ENCODE results near the gene SLC16A9. TPM values are rescaled to one million over a fixed set of nuclear protein-coding genes. Genes with fewer than 3 reads are reported as not detected.

SLC16A9 gene
- total RNA-seq, 4 donors from 2014 or later: 0.17 to 0.82 (median 0.39) TPM

DNA sequence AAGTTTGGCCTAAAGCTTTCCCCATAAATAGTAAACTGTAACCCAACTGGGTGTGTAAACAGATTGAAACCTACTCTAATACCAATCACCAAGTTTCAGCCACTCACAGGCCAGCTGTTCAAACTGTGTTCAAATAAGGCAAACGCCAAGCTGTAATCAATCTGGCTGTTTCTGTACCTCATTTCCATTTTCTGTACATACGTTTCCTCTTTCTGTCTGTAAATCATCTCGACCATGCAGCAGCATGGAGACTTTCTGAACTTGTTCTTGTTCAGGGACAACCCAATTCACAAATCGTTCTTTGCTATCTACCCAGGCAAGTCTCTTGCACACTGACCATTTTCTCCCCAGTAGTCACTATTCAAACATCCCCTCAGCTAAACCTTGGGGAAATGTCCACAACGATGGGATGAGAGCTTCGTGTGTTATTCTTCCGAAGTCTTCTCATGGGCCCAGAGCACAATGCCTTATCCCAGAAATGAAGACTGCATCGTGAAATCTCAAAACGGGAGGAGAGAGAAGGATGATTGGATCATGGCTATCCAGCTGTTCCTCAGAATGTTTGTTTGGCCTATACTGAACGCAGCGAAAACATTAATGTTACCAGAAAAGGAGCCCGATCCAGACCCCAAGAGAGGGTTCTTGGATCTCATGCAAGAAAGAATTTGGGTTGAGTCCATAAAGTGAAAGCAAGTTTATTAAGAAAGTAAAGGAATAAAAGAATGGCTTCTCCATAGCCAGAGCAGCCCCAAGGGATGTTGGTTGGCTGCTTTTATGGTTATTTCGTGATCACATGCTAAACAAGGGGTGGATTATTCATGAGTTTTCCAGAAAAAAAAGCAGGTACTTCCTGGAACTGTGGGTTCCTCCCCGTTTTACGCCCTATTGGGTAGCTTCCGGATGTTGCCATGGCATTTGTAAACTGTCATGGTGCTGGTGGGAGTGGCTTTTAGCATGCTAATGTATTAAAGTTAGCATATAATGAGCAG is 86.2 kb downstream of the SLC16A9 start:
- TF ChIP-seq, protein P1, sequence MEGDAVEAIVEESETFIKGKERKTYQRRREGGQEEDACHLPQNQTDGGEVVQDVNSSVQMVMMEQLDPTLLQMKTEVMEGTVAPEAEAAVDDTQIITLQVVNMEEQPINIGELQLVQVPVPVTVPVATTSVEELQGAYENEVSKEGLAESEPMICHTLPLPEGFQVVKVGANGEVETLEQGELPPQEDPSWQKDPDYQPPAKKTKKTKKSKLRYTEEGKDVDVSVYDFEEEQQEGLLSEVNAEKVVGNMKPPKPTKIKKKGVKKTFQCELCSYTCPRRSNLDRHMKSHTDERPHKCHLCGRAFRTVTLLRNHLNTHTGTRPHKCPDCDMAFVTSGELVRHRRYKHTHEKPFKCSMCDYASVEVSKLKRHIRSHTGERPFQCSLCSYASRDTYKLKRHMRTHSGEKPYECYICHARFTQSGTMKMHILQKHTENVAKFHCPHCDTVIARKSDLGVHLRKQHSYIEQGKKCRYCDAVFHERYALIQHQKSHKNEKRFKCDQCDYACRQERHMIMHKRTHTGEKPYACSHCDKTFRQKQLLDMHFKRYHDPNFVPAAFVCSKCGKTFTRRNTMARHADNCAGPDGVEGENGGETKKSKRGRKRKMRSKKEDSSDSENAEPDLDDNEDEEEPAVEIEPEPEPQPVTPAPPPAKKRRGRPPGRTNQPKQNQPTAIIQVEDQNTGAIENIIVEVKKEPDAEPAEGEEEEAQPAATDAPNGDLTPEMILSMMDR (IDR thresholded peaks at IDR 0.05; ENCODE audit: low read depth): no peak

DNA sequence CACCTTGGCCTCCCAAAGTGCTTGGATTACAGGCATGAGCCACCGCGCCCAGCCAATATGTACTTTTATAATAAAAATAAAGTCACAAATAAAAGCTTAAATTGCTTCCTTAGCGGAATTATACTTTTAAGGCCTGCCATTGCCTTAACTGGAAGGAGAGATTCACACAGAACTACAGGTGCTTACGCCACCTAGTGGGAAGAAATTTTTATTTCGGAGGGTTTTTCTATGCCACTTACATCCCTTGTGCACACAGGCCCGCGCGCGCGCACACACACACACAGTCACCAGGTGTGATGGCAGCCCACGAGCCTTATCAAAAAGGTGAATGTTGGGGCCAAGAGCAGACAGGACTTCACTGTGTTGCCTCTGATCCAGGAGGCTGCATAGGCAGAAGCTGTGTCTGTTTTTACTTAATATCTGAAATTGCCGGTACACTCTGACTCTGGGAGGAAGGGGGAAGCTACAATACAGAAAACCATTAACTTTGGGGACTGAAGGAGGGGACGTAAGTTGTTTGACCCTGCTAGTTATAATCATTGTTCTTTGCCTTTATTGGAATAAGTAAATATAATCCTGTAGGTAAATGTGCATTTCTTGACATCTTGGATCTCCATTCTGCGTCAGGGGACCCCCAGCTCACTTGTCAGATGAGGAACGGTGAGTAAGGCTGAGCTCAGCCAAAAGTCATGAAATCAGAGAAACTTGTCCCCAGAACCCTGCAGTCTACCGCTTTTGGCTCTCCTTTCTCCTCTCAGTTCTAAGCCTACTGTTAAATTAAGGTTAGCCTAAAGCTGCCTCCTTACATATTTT is 87.1 kb downstream of the SLC16A9 start:
- TF ChIP-seq, protein P1 (IDR thresholded peaks at IDR 0.05; ENCODE audit: low read depth): no peak

DNA sequence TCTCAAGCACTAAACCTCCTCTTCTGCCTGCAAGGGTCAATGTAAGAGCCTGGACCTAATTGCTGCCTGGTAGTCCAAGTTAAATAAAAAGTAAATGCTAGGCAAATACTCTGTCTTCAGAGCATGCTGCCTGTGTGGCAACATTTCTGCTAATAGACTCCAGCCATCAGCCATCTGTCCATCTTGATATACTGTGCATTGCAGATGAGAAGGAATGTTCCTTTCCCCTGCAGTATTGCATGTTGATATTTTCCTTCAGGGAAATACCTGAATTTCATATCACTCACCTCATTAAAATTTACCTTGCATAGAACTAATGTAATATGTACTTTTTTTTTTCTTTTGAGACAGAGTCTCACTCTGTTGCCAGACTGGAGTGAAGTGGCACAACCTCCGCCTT is 87.9 kb downstream of the SLC16A9 start:
- TF ChIP-seq, protein P1 (IDR thresholded peaks at IDR 0.05; ENCODE audit: low read depth): no peak

DNA sequence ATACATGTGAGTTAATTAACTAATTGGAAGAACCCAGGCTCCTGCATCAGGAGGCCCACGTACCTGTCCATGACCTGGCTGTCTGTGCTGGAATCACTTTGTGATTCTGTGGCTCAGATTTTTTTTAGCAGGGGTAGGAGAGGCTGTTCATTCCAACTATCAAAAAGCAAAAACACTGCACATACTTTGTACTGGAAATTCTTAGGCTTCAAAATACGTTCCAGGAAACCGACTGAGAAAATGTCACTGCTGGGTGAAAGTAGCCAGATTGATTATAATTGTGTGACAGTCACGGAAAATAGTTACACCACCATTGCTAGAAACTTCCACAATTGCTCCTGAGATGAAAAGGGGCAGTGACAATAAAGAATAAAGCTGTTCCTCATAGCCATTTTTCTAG is 91.0 kb downstream of the SLC16A9 start:
- TF ChIP-seq, protein P1 (IDR thresholded peaks at IDR 0.05; ENCODE audit: low read depth): no peak

DNA sequence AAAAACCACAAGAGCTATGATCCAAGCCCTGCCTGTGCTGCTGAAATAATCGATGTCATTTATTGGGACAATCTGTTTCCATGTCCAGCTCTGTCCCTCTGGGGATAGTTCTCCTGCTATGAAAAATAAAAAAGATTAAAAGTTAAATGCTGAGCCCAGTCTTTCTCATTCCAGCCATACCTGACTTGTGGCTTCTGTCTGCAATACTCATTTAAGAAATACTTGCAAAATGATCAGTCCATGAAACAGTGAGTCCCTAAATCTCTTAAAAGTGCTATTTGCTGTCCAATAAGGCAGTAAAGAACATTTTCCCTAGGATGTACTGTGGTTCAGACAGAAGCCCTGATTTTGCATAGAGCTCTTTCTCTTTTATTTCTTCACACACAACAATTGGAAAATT is 91.7 kb downstream of the SLC16A9 start:
- TF ChIP-seq, protein P1 (IDR thresholded peaks at IDR 0.05; ENCODE audit: low read depth): no peak

DNA sequence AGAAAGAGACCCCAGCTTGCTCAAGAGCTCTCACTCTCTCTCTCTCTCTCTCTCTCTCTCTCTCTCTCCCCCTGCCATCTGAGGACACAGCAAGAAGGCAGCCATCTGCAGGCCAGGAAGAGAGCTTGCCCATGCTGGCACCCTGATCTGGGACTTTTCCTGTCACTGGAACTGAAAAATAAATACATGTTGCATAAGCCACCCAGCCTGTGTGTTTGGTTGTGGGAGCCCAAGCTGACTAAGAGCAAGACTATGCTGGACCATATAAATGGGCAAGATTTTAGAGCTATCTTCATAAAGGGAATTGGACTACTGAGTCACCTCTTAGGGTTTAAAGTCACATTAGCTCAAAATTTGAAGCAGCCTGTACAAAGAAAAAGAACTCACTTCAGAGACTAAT is 98.6 kb downstream of the SLC16A9 start:
- TF ChIP-seq, protein P1 (IDR thresholded peaks at IDR 0.05; ENCODE audit: low read depth): no peak

DNA sequence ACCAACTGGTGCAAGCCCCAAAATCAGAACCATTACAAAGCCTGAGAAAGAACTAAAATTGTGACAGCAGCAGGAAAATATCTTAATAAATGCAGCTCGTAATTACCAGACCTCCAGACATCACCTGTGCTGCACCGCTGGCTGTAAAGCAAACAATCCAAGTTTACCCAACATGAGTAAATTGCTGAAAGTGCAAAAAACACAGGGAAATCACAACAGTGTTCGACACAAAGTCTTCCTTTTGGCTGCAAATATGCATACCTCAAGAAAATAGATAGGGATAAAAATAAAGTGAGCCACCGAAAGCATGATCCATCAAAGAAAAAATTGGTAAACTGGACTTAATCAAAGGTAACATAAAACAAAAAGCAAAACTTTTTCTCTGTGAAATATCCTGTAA is 101.7 kb downstream of the SLC16A9 start:
- TF ChIP-seq, protein P1 (IDR thresholded peaks at IDR 0.05; ENCODE audit: low read depth): no peak
